Measurements from ENCODE around the gene JARID2. TPM values are rescaled to one million over a fixed set of nuclear protein-coding genes. Genes with fewer than 3 reads are reported as not detected.
A peak's percentile ranks its signal among the peaks of the same experiment; 100 is the strongest.

The JARID2 gene
- total and polyA plus RNA-seq, 9 of the 15 experiments (the other 6 are each of a cell fraction or from before 2014, with no cell fraction given), result 5.0 to 29.0 (median 15.6) TPM

DNA sequence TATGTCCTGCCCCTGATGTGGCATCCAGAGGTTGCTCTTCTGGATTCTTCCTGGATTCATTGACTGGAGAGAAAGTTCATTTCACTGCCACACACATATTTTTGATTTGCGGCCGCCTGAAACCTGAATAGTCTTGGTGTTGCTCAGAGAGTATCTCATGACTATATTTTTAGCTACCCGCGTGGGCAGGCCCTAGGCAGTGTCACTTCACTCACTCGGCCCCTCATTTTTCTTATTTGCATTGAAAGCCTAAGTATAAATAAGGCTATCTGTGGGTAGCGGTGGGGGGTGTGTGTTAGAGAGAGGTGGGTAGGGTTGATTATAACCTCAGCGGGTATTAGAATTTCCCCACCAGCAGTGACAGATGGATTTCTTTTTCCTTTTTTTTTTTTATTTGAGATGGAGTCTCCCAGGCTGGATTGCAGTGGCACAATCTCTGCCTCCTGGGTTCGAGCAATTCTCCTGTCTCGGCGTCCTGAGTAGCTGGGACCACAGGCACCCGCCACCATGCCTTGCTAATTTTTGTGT is 113.5 kb downstream of the JARID2 start:
- Histone ChIP-seq H3K4me2 (ENCODE audit: insufficient read depth, low read length) (0 out of 2 replicates have a peak overlapping the region, but pooled peaks have one; percentile 47), H3K9ac (ENCODE audit: insufficient read depth in 1 of 2, low read depth in 2 of 2, low read length in 2 of 2) (peak overlapping the region in 1 of 2 experiments; percentile 45; a peak in 1 of 4 replicates), H2AFZ (ENCODE audit: low read depth, low read length) (no peak overlapping the region), H3K79me2 (ENCODE audit: control insufficient read depth, insufficient read depth, low read length) (peaks cover 97% of the 10 kb centered on the region), H3K4me1 (replicated peaks in 1 of 2; ENCODE audit: control insufficient read depth in 2 of 2, insufficient read depth in 2 of 2, low read length in 2 of 2) (peaks cover 21 to 58% of the 10 kb centered on the region in 2 experiments), H3K36me3 (ENCODE audit: control insufficient read depth, insufficient read depth, low read length) (no peaks in the 10 kb centered on the region), H3K9me1 (ENCODE audit: control insufficient read depth, insufficient read depth, low read length) (peaks cover 6% of the 10 kb centered on the region), H3K4me3 (no peak overlapping the region), H3K27ac (ENCODE audit: extremely low read depth, low read depth, low read length) (no peak overlapping the region; the same call in 2 of the 3 replicates), H4K20me1 (replicated peaks; ENCODE audit: control insufficient read depth, insufficient read depth, low read length) (peaks cover 40% of the 10 kb centered on the region), H3K27me3 (ENCODE audit: control insufficient read depth in 2 of 2, insufficient read depth in 2 of 2, low read length in 2 of 2) (no peaks in the 10 kb centered on the region), H3K9me3 (replicated peaks; ENCODE audit: control insufficient read depth, insufficient read depth, low read depth, low read length) (no peaks in the 10 kb centered on the region)
- DNase-seq (ENCODE audit: extremely low read depth in 1 of 4, low spot score in 3 of 4) (no peak), FAIRE-seq (no peak), ATAC-seq (no peak; the same call in 2 of the 3 replicates)
- in situ Hi-C loops (cut with MboI) (no loop called here), intact Hi-C loops (cut with micrococcal nuclease) (no loop called here)
- WGBS (ENCODE audit: insufficient coverage, low coverage, missing lambda C conversion rate), result 64% methylated on average over 11 of the region's 11 CpGs
- ChIA-PET CTCF (ENCODE audit: low intra/inter-chr PET ratio) (no interaction called here), POLR2A (interaction anchor here (0.5 to 2.0 kb wide), 6 partner anchors 9 to 149 kb away, joined by 3 to 12 read pairs (median 4); no protein-coding TSS in a partner anchor)
- BruUV-seq (replicated peaks), result no TSS peak
- TF ChIP-seq, protein P1, sequence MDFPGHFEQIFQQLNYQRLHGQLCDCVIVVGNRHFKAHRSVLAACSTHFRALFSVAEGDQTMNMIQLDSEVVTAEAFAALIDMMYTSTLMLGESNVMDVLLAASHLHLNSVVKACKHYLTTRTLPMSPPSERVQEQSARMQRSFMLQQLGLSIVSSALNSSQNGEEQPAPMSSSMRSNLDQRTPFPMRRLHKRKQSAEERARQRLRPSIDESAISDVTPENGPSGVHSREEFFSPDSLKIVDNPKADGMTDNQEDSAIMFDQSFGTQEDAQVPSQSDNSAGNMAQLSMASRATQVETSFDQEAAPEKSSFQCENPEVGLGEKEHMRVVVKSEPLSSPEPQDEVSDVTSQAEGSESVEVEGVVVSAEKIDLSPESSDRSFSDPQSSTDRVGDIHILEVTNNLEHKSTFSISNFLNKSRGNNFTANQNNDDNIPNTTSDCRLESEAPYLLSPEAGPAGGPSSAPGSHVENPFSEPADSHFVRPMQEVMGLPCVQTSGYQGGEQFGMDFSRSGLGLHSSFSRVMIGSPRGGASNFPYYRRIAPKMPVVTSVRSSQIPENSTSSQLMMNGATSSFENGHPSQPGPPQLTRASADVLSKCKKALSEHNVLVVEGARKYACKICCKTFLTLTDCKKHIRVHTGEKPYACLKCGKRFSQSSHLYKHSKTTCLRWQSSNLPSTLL (IDR thresholded peaks at IDR 0.05), result no peak
- TF ChIP-seq GTF2F1 (IDR thresholded peaks at IDR 0.05; ENCODE audit: low read depth, low read length) (no peak), MEIS2 (IDR thresholded peaks at IDR 0.05; ENCODE audit: partially characterized antibody) (peak; percentile 12)

Data from K562 (cell line).